Lower lobe of right lung (tissue), 2 donors: Measurements from ENCODE around the gene SORL1. TPM values are rescaled to one million over a fixed set of nuclear protein-coding genes. Genes with fewer than 3 reads are reported as not detected.

Source experiments
- ATAC-seq, 2 donors: fragments of 200-7000 bp; cut with Tn5 transposase; one replicate each; pipeline ENCODE4 v1.9.1; 2020 to 2022; ENCODE audit warnings: mild to moderate bottlenecking in 2 of 2, moderate library complexity in 2 of 2
- DNase-seq: peaks from one replicate; pipeline ENCODE4 v3.0.0-alpha.2; 2020
- H3K27ac ChIP-seq: fragments of 200-600 bp; one replicate; pipeline ENCODE4 v1.8.0; 2022
- H3K27me3 ChIP-seq: fragments of 200-600 bp; one replicate; pipeline ENCODE4 v1.8.0; 2022; ENCODE audit warnings: low read depth
- H3K36me3 ChIP-seq: fragments of 200-600 bp; one replicate; pipeline ENCODE4 v1.8.0; 2022; ENCODE audit warnings: mild to moderate bottlenecking
- H3K4me1 ChIP-seq: fragments of 200-600 bp; one replicate; pipeline ENCODE4 v1.8.0; 2022
- H3K4me3 ChIP-seq: fragments of 200-600 bp; one replicate; pipeline ENCODE4 v1.8.0; 2022; ENCODE audit warnings: mild to moderate bottlenecking
- H3K9me3 ChIP-seq: fragments of 200-600 bp; one replicate; pipeline ENCODE4 v1.8.0; 2022
- CTCF ChIP-seq: fragments of 200-600 bp; IDR thresholded peaks from one replicate; pipeline ENCODE4 v1.8.0; 2022; ENCODE audit warnings: antibody characterized with exemption, mild to moderate bottlenecking
- intact Hi-C: fragments of 100-400 bp; cut with DNase I; formaldehyde crosslinking; loops from one replicate; pipeline ENCODE4 v1.11.0; 2022
- total RNA-seq: library from RNA; stranded (reverse); fragmentation: NEBNext Ultra II Directional; extraction: Animal tissue kit (Norgen Biotek cat#: 25700); gene quantifications from one replicate; pipeline ENCODE4 v1.2.1, GENCODE V29; 2021
- donor health status: DM: no; HTN: yes; CAD: no; lungs with severe emphysema.

Gene SORL1
- total RNA-seq, 1 donor from 2014 or later: 74.0 TPM

- DNase-seq (no peak), ATAC-seq (no peak)
- peak overlapping the region; percentile 72 for H3K27ac ChIP-seq
- intact Hi-C loops: no loop called here
- peaks cover 49% of the 10 kb centered on the region for H3K4me1 ChIP-seq
- no peak overlapping the region for H3K4me3 ChIP-seq
- no peaks in the 10 kb centered on the region for H3K36me3 ChIP-seq
- no peak for TF ChIP-seq CTCF
- no peaks in the 10 kb centered on the region for H3K9me3 ChIP-seq
- no peaks in the 10 kb centered on the region for H3K27me3 ChIP-seq
Observed at GRCh38 chr11:121417607-121418006, 34.5 kb upstream of the SORL1 start.

DNA sequence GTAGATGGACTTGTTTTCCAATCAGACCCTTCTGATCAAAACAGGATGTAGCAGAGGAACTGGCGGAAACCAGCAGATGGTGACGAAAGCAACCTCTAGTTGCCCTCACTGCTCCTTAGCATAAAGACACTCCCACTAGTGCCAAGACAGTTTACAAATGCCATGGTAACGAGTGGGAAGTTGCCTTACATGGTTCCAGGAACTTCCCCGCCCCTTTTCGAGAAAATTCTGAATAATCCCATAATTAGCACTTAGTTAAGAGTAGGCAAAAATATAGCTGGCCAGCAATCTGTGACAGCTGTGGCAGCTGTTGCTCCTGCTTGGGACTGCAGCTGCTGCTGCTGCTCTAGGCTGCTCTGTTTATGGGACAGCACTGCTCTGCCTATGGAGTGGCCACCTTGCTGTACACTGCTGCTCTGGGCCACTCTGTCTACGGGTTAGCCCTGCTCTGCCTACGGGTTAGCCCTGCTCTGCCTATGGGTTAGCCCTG lies 33.4 kb upstream of the SORL1 start:
- H3K36me3 ChIP-seq: no peaks in the 10 kb centered on the region
- H3K9me3 ChIP-seq: no peaks in the 10 kb centered on the region
- H3K4me1 ChIP-seq: peaks cover 49% of the 10 kb centered on the region
- no peaks in the 10 kb centered on the region for H3K27me3 ChIP-seq
- no peak for TF ChIP-seq CTCF
- peak; percentile 72 to 81 for ATAC-seq
- no peak overlapping the region for H3K4me3 ChIP-seq
- intact Hi-C loops: no loop called here
- H3K27ac ChIP-seq: peak overlapping the region; percentile 72
- DNase-seq: peak; percentile 72

- no peak for DNase-seq
- intact Hi-C loops: no loop called here
- no peak overlapping the region for H3K27ac ChIP-seq
- no peaks in the 10 kb centered on the region for H3K36me3 ChIP-seq
- no peak for TF ChIP-seq CTCF
- no peaks in the 10 kb centered on the region for H3K27me3 ChIP-seq
- no peak for ATAC-seq
- no peaks in the 10 kb centered on the region for H3K9me3 ChIP-seq
- H3K4me1 ChIP-seq: peaks cover 49% of the 10 kb centered on the region
- no peak overlapping the region for H3K4me3 ChIP-seq
Observed at GRCh38 chr11:121419836-121420235, 32.3 kb upstream of the SORL1 start.

- Histone ChIP-seq H3K4me1 (peaks cover 47% of the 10 kb centered on the region), H3K4me3 (no peak overlapping the region), H3K27me3 (no peaks in the 10 kb centered on the region), H3K36me3 (no peaks in the 10 kb centered on the region), H3K27ac (no peak overlapping the region), H3K9me3 (no peaks in the 10 kb centered on the region)
- no peak for TF ChIP-seq CTCF
- intact Hi-C loops: no loop called here
- ATAC-seq (no peak), DNase-seq (no peak)
Observed at GRCh38 chr11:121420398-121420797, 31.7 kb upstream of the SORL1 start.

DNA sequence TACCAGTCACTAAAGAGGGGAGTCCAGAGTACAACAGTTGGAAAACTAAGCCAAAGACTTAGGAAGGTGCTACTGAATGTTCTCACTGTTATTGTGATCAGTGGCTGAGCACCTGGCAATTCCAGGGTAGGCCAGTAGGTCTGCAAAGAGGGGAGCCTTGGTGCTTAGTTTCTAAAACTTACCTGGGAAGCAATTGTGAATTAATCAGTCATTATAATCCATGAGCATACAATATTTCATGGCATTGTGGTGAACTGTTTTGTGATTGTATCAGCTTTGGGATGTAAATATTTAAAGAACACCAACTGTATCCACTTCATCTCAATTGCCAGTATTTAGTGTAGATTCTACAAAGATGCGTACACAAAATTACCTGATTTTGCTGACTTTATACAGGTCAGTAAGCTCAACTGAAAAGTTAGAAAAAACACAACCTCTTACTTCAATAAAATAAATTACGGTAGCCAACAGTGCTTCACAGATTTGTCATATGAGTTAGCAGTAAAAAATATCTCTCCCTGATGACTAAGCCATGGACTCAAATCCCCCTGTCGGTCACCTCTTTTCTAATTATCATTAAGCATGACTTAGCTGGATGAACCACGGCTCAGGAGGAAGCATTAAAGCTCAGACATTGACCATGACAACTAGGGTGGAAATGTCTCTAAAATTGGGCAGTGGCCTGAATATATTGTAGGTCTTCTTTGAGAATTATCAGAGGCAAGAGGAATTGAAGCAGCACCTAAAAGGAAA lies 30.8 kb upstream of the SORL1 start:
- Histone ChIP-seq H3K9me3 (no peaks in the 10 kb centered on the region), H3K4me1 (peaks cover 37% of the 10 kb centered on the region), H3K36me3 (no peaks in the 10 kb centered on the region), H3K27me3 (peaks cover under 1% of the 10 kb centered on the region), H3K4me3 (no peak overlapping the region), H3K27ac (no peak overlapping the region)
- ATAC-seq (no peak), DNase-seq (no peak)
- no peak for TF ChIP-seq CTCF
- intact Hi-C loops: no loop called here
